ENCODE measurements around the gene MAP3K13.

MAP3K13 gene, protein sequence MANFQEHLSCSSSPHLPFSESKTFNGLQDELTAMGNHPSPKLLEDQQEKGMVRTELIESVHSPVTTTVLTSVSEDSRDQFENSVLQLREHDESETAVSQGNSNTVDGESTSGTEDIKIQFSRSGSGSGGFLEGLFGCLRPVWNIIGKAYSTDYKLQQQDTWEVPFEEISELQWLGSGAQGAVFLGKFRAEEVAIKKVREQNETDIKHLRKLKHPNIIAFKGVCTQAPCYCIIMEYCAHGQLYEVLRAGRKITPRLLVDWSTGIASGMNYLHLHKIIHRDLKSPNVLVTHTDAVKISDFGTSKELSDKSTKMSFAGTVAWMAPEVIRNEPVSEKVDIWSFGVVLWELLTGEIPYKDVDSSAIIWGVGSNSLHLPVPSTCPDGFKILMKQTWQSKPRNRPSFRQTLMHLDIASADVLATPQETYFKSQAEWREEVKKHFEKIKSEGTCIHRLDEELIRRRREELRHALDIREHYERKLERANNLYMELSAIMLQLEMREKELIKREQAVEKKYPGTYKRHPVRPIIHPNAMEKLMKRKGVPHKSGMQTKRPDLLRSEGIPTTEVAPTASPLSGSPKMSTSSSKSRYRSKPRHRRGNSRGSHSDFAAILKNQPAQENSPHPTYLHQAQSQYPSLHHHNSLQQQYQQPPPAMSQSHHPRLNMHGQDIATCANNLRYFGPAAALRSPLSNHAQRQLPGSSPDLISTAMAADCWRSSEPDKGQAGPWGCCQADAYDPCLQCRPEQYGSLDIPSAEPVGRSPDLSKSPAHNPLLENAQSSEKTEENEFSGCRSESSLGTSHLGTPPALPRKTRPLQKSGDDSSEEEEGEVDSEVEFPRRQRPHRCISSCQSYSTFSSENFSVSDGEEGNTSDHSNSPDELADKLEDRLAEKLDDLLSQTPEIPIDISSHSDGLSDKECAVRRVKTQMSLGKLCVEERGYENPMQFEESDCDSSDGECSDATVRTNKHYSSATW

GRCh38 chr3:185362850-185363661 is at the start of gene MAP3K13:
Gene MAP3K13, plus strand, starts transcription at chr3:185363136. Its CDS starts 65,446 bp downstream, at chr3:185428582.
- no peak for DNase-seq (ENCODE audit: low read depth)

DNA sequence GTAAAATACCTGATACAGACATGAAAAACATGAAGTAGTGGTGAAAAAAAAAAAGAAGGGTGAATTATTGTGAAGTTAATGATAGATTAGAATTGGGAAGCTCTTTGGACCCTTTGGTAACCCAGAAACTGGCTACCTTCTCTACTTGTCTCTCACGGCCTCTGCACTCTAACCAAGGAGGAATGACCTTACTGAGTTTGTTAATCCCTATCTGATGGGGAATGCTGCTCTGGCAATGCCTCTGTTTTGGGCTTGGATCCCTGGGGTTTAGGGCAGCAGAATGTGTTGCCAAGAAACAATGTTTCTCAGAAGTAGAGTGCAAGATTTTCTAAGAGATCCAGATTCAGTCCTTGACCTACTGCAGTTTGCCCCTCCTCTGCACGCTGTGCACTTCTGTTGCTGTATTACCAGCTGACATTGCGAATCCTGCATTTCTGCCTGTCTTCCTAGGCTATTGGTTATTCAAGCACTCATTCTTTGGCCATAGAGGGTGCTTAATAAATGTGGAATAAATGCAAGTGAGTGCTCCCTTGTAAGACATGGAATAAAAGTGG is 49.2 kb upstream of the MAP3K13 start:
- DNase-seq (ENCODE audit: low read depth): no peak

DNA sequence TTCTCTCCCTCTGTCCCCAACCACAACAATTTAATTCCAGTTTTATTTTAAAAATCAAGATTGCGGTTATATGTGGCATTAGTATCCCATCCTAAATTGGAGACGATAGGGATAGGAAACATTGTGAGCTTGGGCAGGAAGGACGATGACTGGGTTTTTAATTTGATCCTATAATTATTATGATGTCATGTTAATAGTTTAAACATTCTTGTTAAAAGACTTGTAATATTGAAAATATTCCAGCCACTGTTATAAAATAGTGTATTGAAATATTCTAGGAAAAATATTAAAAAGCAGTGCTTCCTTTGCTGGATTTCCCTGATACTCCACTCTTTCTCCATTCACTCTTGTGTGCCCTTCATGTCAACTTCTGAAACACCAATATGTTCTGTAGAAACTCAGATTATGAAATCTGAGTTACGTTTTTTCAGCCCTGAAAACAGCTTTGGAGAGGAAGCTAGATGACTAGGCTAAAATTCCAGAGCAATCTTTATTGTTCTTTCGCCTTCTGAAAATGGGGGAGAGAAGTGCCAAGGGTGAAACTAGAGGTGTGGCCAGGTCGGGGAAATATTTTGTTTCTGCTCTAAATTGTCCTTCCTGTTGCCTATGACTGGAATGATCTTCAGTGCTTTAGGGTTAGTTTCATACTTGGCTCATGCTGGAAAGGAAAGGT is 46.1 kb upstream of the MAP3K13 start:
- no peak for DNase-seq (ENCODE audit: low read depth)

DNA sequence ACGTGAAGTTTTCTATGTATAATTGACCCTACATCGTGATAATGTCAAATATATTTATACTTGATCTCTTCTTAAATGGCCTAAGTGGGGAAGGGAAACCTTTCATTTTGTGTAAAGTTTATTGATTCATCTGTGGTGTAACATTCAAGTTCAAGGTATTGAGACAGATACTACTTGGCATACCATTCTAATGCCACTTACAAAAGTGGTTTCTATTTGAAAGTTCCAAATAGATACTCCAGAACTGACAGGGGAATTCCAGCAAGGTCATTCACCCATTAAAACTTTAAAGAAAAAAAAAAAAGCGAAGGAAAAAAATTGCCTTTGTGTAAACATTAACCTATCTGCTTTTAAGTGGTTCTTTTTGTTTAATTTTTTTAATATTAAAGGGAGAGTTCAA is 45.3 kb upstream of the MAP3K13 start:
- no peak for DNase-seq (ENCODE audit: low read depth)

DNA sequence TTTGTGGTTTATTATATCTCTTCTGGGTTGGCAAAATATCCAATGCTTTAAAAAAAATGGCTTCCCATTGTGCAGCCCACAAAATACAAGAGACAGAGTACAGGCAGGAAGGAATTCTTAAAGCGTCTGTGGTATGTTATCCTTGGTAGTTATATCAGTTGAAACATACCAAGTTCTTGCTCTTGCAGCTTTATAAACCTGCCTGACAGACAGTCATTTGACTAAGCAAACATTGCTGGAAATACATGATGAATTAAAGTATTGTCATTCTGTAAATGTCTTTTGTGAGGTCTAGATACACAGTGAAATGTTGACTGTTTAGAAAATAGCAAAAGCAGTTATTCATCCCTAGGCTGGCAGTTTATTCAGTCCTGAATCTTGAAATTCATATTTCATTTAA is 44.8 kb upstream of the MAP3K13 start:
- DNase-seq (ENCODE audit: low read depth): no peak

DNA sequence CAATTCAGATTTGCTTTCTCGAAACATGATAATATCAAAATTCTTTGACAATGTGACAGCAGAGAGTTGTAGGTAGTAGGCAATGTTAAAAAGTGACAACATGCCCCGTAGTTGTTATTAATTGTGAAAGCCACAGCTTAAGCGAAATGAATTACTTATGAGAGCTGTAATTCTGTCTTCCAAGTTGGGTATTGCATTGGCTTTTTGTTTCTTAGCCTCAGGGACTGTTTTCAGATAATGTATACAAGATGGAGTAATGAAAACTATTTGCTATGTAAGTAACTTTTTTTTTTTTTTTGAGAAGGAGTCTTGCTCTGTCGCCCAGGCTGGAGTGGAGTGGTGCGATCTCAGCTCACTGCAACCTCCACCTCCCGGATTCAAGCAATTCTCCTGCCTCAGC is 43.1 kb upstream of the MAP3K13 start:
- DNase-seq (ENCODE audit: low read depth): no peak

DNA sequence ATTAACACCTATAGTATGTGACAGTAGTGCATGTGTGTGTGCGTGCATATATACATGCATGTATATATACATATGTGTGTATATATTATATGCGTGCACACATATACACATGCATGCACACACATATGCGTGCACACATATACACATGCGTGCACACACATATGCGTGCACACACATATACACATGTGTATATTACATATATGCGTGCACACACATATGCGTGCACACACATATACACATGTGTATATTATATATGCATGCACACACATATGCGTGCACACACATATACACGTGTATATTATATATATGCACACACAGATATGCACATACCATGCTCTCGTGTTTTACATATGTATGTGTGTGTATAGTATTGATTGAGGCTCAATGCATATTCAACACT is 42.0 kb upstream of the MAP3K13 start:
- DNase-seq (ENCODE audit: low read depth): no peak

- no peak for DNase-seq (ENCODE audit: low read depth)
Observed at GRCh38 chr3:185322101-185322719, 40.7 kb upstream of the MAP3K13 start.

GRCh38 chr3:185325946-185326791 is 36.8 kb upstream of the MAP3K13 start:
- no peak for DNase-seq (ENCODE audit: low read depth)

DNA sequence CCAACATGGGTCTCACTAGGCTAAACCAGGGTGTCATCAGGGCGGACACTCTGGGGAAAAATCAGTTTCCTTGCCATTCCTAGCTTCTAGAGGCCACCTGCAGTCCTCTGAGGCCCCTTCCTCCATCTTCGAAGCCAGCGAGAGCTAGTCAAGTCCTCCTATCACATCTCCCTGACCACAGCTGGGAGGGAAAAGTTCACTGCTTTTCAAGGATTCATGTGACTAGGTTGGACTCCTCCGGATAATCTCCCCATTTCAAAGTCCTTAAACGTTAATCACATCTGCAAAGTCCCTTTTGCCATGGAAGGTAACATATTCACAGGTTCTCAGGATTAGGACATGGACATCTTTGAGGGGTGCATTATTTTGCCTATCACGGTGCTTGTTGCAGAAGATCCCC is 35.9 kb upstream of the MAP3K13 start:
- no peak for DNase-seq (ENCODE audit: low read depth)

- DNase-seq (ENCODE audit: low read depth): no peak
Observed at GRCh38 chr3:185328324-185329004, 34.5 kb upstream of the MAP3K13 start.

- DNase-seq (ENCODE audit: low read depth): no peak
Observed at GRCh38 chr3:185330238-185330637, 32.7 kb upstream of the MAP3K13 start.

DNA sequence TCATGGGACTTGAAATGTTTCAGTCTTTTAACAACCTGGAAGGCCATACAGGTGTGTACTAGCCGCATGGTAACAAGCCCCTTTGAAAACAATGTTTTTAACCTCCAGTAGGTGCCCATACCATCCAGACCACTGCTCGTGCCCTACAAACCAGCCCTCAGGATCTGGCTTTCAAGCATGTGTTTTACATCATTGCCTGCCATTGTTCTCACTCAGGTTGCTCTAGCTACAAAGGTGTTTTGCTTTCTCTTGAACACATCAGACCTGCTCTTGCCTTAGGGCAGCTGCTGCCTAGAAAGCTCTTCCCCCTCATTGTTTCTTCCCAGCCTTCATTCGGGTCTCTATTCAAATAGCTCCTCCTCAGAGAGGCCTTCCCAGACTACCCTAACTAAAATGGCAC is 32.3 kb upstream of the MAP3K13 start:
- DNase-seq (ENCODE audit: low read depth): no peak

- no peak for DNase-seq (ENCODE audit: low read depth)
Observed at GRCh38 chr3:185332026-185332735, 30.8 kb upstream of the MAP3K13 start.

DNA sequence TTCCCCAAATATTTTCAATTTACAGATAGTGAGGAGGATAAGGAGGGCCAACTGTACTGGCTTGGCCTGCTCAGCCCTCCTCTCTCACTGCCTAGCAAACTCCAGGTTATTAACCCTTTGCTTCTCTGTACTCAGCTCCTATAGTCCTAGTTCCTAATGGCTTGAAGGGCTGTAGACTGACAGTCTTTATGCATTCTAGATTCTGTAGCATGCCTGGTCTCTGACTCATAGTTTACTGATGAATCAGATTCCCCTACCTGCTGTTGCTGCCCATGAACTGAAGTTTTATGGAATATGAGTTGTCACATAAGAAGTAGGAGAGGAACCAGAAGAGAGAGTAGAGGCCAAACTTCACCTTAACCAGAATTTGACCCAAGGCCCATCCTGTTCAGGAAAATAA is 27.1 kb upstream of the MAP3K13 start:
- DNase-seq (ENCODE audit: low read depth): no peak

DNA sequence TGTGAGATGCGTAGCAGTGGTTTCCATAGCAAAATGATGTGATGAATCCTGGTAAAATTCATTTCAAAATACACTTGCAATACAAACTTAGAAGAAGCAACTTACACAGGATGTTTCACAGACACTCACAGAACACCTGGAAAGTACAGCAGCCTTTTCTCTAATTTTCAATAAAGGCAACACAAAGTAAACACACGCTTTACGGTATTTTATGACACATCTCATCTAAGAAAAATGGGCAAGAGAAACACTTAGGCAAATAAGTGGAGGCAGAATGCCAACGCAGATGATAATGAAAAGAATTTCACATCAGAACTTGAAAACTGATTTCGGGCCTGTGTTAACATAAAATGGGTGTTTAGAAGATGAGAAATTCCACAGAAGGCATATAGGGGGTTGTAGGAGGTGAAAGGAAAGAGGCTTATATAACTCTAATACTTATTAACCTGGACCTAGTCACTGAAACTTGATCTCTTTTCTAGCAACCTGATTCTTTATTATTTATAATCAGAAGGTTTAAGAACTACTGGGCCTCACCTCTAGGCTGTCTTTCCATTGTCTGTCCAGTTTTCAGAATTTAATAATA is 25.6 kb upstream of the MAP3K13 start:
- no peak for DNase-seq (ENCODE audit: low read depth)

DNA sequence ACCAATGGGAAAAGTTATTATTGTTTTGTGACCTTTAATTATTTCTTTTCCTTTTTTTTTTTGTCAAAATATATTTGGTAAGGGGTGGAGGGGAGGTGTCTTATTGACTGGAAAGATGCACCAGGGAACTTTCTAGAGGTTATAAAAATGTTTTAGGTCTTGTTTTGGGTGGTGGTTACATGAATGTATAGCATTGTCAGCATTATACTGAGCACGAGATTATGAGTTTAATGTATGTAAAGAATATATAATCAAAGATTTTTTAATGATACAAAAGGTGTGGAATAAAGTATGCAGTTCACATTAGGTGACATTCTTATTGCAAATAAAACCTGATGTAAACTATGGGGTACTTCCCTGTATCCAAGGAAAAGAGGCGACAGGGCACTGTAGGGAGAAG is 23.0 kb upstream of the MAP3K13 start:
- no peak for DNase-seq (ENCODE audit: low read depth)

DNA sequence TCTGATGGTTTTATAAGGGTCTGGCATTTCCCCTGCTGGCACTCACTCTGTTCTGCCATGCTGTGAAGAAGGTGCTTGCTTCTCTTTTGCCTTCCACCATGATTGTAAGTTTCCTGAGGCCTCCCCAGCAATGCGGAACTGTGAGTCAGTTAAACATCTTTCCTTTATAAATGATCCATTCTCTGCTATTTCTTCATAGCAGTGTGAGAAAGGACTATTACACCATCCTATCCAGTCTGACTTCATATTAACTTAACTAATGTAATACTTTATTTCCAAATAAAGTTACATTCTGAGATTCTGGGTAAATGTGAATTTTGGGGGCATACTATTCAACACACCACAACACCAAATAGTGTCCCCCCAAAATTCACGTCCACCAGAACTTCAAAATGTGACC is 22.2 kb upstream of the MAP3K13 start:
- no peak for DNase-seq (ENCODE audit: low read depth)
